Liver (tissue), 9 donors: ENCODE data around the gene CNKSR3. TPM values are rescaled to one million over a fixed set of nuclear protein-coding genes. Genes with fewer than 3 reads are reported as not detected.

ENCODE experiments used
- DNase-seq: peaks from one replicate; pipeline ENCODE4 v3.0.0-alpha.2; 2017; ENCODE audit warnings: low spot score
- H3K27ac ChIP-seq, 2 donors: one replicate each; pipeline ENCODE4 v1.7.0; 2013; ENCODE audit warnings: inconsistent platforms in 2 of 2, low read length in 2 of 2, control low read depth in 1 of 2, low read depth in 1 of 2, mild to moderate bottlenecking in 1 of 2
- H3K27me3 ChIP-seq, 4 donors: one replicate each; pipeline versions ENCODE4 v1.6.1 to v1.7.0; 2013; ENCODE audit warnings: low read length in 3 of 4, inconsistent platforms in 1 of 4, mild to moderate bottlenecking in 1 of 4, moderate library complexity in 1 of 4; ENCODE audit not compliant: control insufficient read depth in 4 of 4, insufficient read depth in 4 of 4
- H3K36me3 ChIP-seq, 4 donors: one replicate each; pipeline versions ENCODE4 v1.6.1 to v1.7.0; 2013; ENCODE audit warnings: low read length in 3 of 4, mild to moderate bottlenecking in 3 of 4, low read depth in 1 of 4, moderate library complexity in 1 of 4; ENCODE audit not compliant: control insufficient read depth in 4 of 4, insufficient read depth in 3 of 4
- H3K4me1 ChIP-seq, 4 donors: one replicate each; pipeline versions ENCODE4 v1.6.1 to v1.7.0; 2013; ENCODE audit warnings: low read length in 3 of 4, mild to moderate bottlenecking in 3 of 4, moderate library complexity in 1 of 4; ENCODE audit not compliant: control insufficient read depth in 4 of 4, insufficient read depth in 4 of 4
- H3K4me3 ChIP-seq, 3 donors: one replicate each; pipeline versions ENCODE4 v1.6.1 to v1.7.0; 2013; ENCODE audit warnings: low read length in 3 of 3, control low read depth in 1 of 3, low read depth in 1 of 3, mild to moderate bottlenecking in 1 of 3
- H3K9ac ChIP-seq, 2 donors: one replicate each; pipeline ENCODE4 v1.7.0; 2013; ENCODE audit warnings: low read length in 2 of 2, mild to moderate bottlenecking in 2 of 2, moderate library complexity in 2 of 2, control low read depth in 1 of 2, low read depth in 1 of 2
- H3K9me3 ChIP-seq, 4 donors: one replicate each; pipeline versions ENCODE4 v1.6.1 to v1.7.0; 2013; ENCODE audit warnings: low read length in 3 of 4; ENCODE audit not compliant: control insufficient read depth in 4 of 4
- EGR1 ChIP-seq, 2 donors: IDR thresholded peaks; 2 replicates each; pipeline ENCODE4 v1.6.1; 2016 to 2018; ENCODE audit warnings: antibody characterized with exemption in 2 of 2, low read depth in 2 of 2
- FOXA1 ChIP-seq: IDR thresholded peaks from 2 replicates; pipeline ENCODE4 v1.6.1; 2016; ENCODE audit warnings: antibody characterized with exemption
- GABPA ChIP-seq, 2 donors: IDR thresholded peaks in 1 of 2; conservative IDR thresholded peaks in 1 of 2; 2 replicates each; pipeline ENCODE4 v1.6.1; 2016; ENCODE audit warnings: antibody characterized with exemption in 2 of 2, mild to moderate bottlenecking in 1 of 2, moderate library complexity in 1 of 2
- HNF4A ChIP-seq, 2 donors: conservative IDR thresholded peaks; 2 replicates each; pipeline ENCODE4 v1.6.1; 2016; ENCODE audit warnings: antibody characterized with exemption in 2 of 2, mild to moderate bottlenecking in 2 of 2
- JUND ChIP-seq, 2 donors: IDR thresholded peaks; 2 replicates each; pipeline ENCODE4 v1.6.1; 2016; ENCODE audit warnings: antibody characterized with exemption in 2 of 2
- NR2F2 ChIP-seq: IDR thresholded peaks from 2 replicates; pipeline ENCODE4 v1.6.1; 2016; ENCODE audit warnings: antibody characterized with exemption
- RAD21 ChIP-seq, 2 donors: IDR thresholded peaks; 2 replicates each; pipeline ENCODE4 v1.6.1; 2016; ENCODE audit warnings: antibody characterized with exemption in 2 of 2, mild to moderate bottlenecking in 2 of 2
- RXRA ChIP-seq, 2 donors: IDR thresholded peaks; 2 replicates each; pipeline ENCODE4 v1.6.1; 2017 to 2018; ENCODE audit warnings: antibody characterized with exemption in 2 of 2, mild to moderate bottlenecking in 1 of 2
- WGBS: extraction: QIAGEN DNeasy Blood & Tissue Kit; methylation state at CpG from one replicate; pipeline ENCODE4 v1.1.7; 2013; 5-methylcytosine and 5-hydroxymethylcytosine counted together
- polyA plus RNA-seq, 2 donors: library from polyadenylated mRNA; stranded (reverse) in 1 of 2; unstranded in 1 of 2; fragments of 200-250 nt in 1 of 2; fragments of >200 nt in 1 of 2; fragmentation: Nextera tagmentation in 1 of 2; extraction: Ambion mirVana in 1 of 2; gene quantifications; one replicate each; pipeline versions ENCODE4 v1.2.1 to v1.2.3, GENCODE V29; 2013 to 2015
- total RNA-seq, 2 donors: library from RNA; depleted of rRNA; stranded (reverse); fragments of >200 nt; gene quantifications; one replicate each; pipeline ENCODE4 v1.2.3, GENCODE V29; 2014
- TF ChIP-seq, protein P1 (sequence below): IDR thresholded peaks from 2 replicates; pipeline ENCODE4 v1.6.1; 2016; ENCODE audit warnings: antibody characterized with exemption, mild to moderate bottlenecking
- TF ChIP-seq, protein P2 (sequence below): fragments of 150-350 bp; IDR thresholded peaks from 2 replicates; pipeline ENCODE4 v1.5.1; 2017; ENCODE audit warnings: improper control_type of control experiment, low read depth, low read length; ENCODE audit not compliant: missing input control
- donor health status: healthy.
- donor health status: healthy.
- donor health status: healthy.
- donor health status: healthy.
- donor health status: healthy.

The CNKSR3 gene
- total and polyA plus RNA-seq, 4 donors, result 6.4 to 22.7 (median 15.0) TPM

DNA sequence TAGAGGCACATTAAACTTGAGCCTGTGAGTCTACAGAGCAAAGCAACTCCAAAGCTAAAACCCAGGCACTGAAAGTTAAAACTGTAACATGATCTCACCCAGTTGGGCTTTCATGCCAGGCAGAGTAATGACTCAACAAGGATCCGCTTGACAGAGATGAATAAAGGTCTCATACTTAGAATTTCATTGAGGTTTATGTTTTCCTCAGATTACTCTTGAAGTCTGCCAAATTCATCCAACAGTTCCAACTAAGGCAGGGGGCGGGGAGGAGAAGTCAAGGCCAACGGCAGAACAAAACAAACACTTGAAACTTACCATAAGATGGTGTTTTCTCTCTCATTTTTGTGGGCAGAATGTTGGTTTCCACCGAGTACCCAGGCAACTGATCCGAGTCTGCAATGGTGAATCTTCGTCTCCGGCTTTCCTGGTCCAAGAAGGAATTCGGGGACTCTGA is 99.8 kb downstream of the CNKSR3 start:
- 75% methylated on average over 8 of the region's 8 CpGs for WGBS
- H3K4me1 ChIP-seq, result peaks cover 0 to 8% (median 3%) of the 10 kb centered on the region in 4 donors
- peak overlapping the region in 1 of 2 donors; percentile 8 for H3K27ac ChIP-seq
- no peak overlapping the region for H3K4me3 ChIP-seq
- H3K27me3 ChIP-seq, result no peaks in the 10 kb centered on the region
- TF ChIP-seq JUND (IDR thresholded peaks at IDR 0.05) (peak; percentile 27 to 67), RAD21 (IDR thresholded peaks at IDR 0.05) (peak in 1 of 2 donors; percentile 31), RXRA (IDR thresholded peaks at IDR 0.05) (peak in 1 of 2 donors; percentile 22), HNF4A (conservative IDR thresholded peaks at IDR 0.05) (no peak), FOXA1 (no peak)
- TF ChIP-seq, protein P1, sequence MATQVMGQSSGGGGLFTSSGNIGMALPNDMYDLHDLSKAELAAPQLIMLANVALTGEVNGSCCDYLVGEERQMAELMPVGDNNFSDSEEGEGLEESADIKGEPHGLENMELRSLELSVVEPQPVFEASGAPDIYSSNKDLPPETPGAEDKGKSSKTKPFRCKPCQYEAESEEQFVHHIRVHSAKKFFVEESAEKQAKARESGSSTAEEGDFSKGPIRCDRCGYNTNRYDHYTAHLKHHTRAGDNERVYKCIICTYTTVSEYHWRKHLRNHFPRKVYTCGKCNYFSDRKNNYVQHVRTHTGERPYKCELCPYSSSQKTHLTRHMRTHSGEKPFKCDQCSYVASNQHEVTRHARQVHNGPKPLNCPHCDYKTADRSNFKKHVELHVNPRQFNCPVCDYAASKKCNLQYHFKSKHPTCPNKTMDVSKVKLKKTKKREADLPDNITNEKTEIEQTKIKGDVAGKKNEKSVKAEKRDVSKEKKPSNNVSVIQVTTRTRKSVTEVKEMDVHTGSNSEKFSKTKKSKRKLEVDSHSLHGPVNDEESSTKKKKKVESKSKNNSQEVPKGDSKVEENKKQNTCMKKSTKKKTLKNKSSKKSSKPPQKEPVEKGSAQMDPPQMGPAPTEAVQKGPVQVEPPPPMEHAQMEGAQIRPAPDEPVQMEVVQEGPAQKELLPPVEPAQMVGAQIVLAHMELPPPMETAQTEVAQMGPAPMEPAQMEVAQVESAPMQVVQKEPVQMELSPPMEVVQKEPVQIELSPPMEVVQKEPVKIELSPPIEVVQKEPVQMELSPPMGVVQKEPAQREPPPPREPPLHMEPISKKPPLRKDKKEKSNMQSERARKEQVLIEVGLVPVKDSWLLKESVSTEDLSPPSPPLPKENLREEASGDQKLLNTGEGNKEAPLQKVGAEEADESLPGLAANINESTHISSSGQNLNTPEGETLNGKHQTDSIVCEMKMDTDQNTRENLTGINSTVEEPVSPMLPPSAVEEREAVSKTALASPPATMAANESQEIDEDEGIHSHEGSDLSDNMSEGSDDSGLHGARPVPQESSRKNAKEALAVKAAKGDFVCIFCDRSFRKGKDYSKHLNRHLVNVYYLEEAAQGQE, result no peak
- TF ChIP-seq, protein P2, sequence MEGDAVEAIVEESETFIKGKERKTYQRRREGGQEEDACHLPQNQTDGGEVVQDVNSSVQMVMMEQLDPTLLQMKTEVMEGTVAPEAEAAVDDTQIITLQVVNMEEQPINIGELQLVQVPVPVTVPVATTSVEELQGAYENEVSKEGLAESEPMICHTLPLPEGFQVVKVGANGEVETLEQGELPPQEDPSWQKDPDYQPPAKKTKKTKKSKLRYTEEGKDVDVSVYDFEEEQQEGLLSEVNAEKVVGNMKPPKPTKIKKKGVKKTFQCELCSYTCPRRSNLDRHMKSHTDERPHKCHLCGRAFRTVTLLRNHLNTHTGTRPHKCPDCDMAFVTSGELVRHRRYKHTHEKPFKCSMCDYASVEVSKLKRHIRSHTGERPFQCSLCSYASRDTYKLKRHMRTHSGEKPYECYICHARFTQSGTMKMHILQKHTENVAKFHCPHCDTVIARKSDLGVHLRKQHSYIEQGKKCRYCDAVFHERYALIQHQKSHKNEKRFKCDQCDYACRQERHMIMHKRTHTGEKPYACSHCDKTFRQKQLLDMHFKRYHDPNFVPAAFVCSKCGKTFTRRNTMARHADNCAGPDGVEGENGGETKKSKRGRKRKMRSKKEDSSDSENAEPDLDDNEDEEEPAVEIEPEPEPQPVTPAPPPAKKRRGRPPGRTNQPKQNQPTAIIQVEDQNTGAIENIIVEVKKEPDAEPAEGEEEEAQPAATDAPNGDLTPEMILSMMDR, result no peak
- peaks cover 6 to 68% (median 48%) of the 10 kb centered on the region in 4 donors for H3K36me3 ChIP-seq
- no peak for DNase-seq
- no peaks in the 10 kb centered on the region for H3K9me3 ChIP-seq
- H3K9ac ChIP-seq, result no peak overlapping the region

DNA sequence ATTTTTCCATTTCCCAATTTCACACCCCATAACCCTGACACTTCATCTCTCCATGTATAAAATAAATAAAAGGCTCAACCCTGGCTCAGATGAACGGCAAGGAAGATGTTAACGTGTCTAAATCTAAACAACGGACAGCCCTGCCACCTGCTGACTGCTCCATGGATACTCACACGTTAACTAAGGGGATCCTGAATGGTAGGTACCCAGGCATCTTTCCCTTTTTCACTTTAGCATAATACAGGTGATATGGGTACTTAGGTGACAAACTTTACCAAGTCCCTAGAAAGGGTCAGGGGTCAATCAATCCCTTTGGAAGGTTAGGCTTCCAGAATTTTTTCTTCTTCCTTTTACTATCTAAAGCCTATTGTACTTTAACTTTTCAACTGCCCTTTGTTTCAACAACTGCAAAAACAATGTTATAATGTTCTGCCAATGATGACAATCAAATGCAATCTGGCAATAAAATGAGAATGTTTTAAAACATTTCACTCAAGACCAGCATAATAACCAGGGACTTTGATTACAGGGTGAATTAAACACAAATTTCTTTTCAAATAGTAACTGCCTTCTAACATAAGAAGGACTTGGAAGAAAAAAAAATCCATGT is 101.5 kb downstream of the CNKSR3 start:
- peaks cover 0 to 1% (median 0%) of the 10 kb centered on the region in 4 donors for H3K4me1 ChIP-seq
- H3K27me3 ChIP-seq, result no peaks in the 10 kb centered on the region
- DNase-seq, result no peak
- H3K4me3 ChIP-seq, result no peak overlapping the region
- 68% methylated on average over 4 of the region's 4 CpGs for WGBS
- H3K9me3 ChIP-seq, result no peaks in the 10 kb centered on the region
- peaks cover 6 to 71% (median 47%) of the 10 kb centered on the region in 4 donors for H3K36me3 ChIP-seq
- H3K27ac ChIP-seq, result no peak overlapping the region
- H3K9ac ChIP-seq, result no peak overlapping the region
- TF ChIP-seq RAD21 (IDR thresholded peaks at IDR 0.05) (peak; percentile 8 to 13), GABPA (IDR thresholded peaks at IDR 0.05 in 1 of 2, conservative IDR thresholded peaks at IDR 0.05 in 1 of 2) (no peak), EGR1 (IDR thresholded peaks at IDR 0.05; ENCODE audit: low read depth in 2 of 2) (no peak), NR2F2 (no peak)
- TF ChIP-seq, protein P2, result no peak
- TF ChIP-seq, protein P1, result no peak
